HUES48 (cell line): Measurements from ENCODE around the gene CPS1.

Experiments
- H3K27ac ChIP-seq: one replicate; pipeline ENCODE4 v1.7.0; 2013; ENCODE audit warnings: low read depth, low read length, inconsistent platforms
- H3K27me3 ChIP-seq: 2 replicates; pipeline ENCODE4 v1.6.1; 2013; ENCODE audit warnings: mild to moderate bottlenecking, low read length; ENCODE audit not compliant: control insufficient read depth, insufficient read depth
- H3K36me3 ChIP-seq: 2 replicates; pipeline ENCODE4 v1.6.1; 2013; ENCODE audit warnings: low read length; ENCODE audit not compliant: control insufficient read depth, insufficient read depth
- H3K4me1 ChIP-seq: 2 replicates; pipeline ENCODE4 v1.6.1; 2013; ENCODE audit warnings: mild to moderate bottlenecking, low read length; ENCODE audit not compliant: control insufficient read depth, insufficient read depth
- H3K4me3 ChIP-seq: 2 replicates; pipeline ENCODE4 v1.5.1; 2013; ENCODE audit warnings: mild to moderate bottlenecking, low read depth, low read length
- H3K9ac ChIP-seq: 2 replicates; pipeline ENCODE4 v1.6.1; 2013; ENCODE audit warnings: mild to moderate bottlenecking, low read depth, low read length, moderate library complexity
- H3K9me3 ChIP-seq: 2 replicates; pipeline ENCODE4 v1.6.1; 2013; ENCODE audit warnings: low read length; ENCODE audit not compliant: control insufficient read depth, insufficient read depth

The CPS1 gene

GRCh38 chr2:210635257-210635656 is 78.9 kb downstream of the CPS1 start:
- Histone ChIP-seq H3K9me3 (no peaks in the 10 kb centered on the region), H3K27ac (no peak overlapping the region), H3K4me3 (no peak overlapping the region), H3K36me3 (no peaks in the 10 kb centered on the region), H3K4me1 (peaks cover 18% of the 10 kb centered on the region), H3K27me3 (no peaks in the 10 kb centered on the region), H3K9ac (no peak overlapping the region)

DNA sequence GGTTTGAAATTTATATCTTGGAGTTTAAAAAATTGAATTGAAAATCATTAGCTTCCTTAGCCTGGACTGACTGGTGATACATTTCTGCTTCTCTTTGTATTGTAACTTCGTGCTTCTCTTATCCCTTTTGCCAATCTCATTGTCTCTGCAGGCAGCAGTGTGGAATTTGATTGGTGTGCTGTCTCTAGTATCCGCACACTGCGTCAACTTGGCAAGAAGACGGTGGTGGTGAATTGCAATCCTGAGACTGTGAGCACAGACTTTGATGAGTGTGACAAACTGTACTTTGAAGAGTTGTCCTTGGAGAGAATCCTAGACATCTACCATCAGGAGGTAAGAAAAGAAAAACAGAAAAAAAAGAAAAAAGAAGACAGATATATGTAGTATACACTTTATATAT is 85.9 kb downstream of the CPS1 start:
- H3K9me3 ChIP-seq = no peaks in the 10 kb centered on the region
- H3K27ac ChIP-seq = no peak overlapping the region
- H3K4me3 ChIP-seq = no peak overlapping the region
- no peak overlapping the region for H3K9ac ChIP-seq
- no peaks in the 10 kb centered on the region for H3K27me3 ChIP-seq
- no peaks in the 10 kb centered on the region for H3K36me3 ChIP-seq
- H3K4me1 ChIP-seq = peaks cover 11% of the 10 kb centered on the region

GRCh38 chr2:210647151-210647550 is 90.8 kb downstream of the CPS1 start:
- Histone ChIP-seq H3K36me3 (no peaks in the 10 kb centered on the region), H3K4me3 (no peak overlapping the region)

GRCh38 chr2:210654091-210654490 is 97.7 kb downstream of the CPS1 start:
- Histone ChIP-seq H3K36me3 (no peaks in the 10 kb centered on the region), H3K9ac (no peak overlapping the region), H3K4me3 (no peak overlapping the region)

More at GRCh38 chr2:210647151-210647550, 90.8 kb downstream of the CPS1 start:
- H3K27me3 ChIP-seq = no peaks in the 10 kb centered on the region
- no peaks in the 10 kb centered on the region for H3K4me1 ChIP-seq
- H3K9me3 ChIP-seq = no peaks in the 10 kb centered on the region
- no peak overlapping the region for H3K9ac ChIP-seq
- no peak overlapping the region for H3K27ac ChIP-seq

DNA sequence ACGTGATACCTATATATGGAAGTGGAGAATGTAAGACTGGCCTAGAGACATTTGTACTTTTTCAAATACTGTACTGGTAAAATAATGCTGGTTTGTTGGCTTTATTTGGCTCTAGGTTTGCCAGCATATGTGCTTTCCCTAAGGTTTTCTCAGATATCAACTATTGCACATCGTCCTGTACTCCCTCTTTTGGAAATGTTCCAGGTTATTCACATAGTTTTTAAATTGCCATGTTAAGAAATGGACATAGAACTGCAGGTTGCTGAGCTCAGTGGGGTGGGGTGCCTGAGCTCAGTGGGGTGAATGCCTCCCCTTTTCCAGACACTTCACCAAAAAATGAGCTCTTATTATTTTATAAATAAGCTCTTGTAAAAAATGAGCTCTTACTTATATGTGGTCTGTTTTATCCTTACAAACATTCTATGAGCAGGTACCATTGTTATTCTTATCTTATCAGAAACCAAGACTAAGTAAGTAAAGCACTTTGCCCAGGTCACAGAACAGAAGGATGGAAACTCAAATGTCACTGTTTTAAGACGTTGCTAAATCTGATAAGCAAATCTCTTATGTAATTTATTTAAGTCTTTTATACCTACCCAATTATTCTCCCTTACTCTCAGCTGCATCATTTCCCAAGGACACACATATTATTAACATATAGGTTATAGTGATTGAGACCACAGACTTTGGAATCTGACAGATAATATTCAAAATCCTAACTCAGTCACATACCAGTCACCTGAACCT is 99.0 kb downstream of the CPS1 start:
- Histone ChIP-seq H3K4me1 (no peaks in the 10 kb centered on the region), H3K27me3 (no peaks in the 10 kb centered on the region), H3K9me3 (no peaks in the 10 kb centered on the region), H3K36me3 (no peaks in the 10 kb centered on the region), H3K9ac (no peak overlapping the region), H3K4me3 (no peak overlapping the region), H3K27ac (no peak overlapping the region)

More at GRCh38 chr2:210654091-210654490, 97.7 kb downstream of the CPS1 start:
- H3K27me3 ChIP-seq = no peaks in the 10 kb centered on the region
- no peaks in the 10 kb centered on the region for H3K4me1 ChIP-seq
- no peaks in the 10 kb centered on the region for H3K9me3 ChIP-seq
- no peak overlapping the region for H3K27ac ChIP-seq

GRCh38 chr2:210657874-210658273 is 101.5 kb downstream of the CPS1 start:
- Histone ChIP-seq H3K4me3 (no peak overlapping the region), H3K27me3 (no peaks in the 10 kb centered on the region), H3K36me3 (no peaks in the 10 kb centered on the region), H3K9ac (no peak overlapping the region), H3K27ac (no peak overlapping the region), H3K4me1 (no peaks in the 10 kb centered on the region), H3K9me3 (no peaks in the 10 kb centered on the region)

DNA sequence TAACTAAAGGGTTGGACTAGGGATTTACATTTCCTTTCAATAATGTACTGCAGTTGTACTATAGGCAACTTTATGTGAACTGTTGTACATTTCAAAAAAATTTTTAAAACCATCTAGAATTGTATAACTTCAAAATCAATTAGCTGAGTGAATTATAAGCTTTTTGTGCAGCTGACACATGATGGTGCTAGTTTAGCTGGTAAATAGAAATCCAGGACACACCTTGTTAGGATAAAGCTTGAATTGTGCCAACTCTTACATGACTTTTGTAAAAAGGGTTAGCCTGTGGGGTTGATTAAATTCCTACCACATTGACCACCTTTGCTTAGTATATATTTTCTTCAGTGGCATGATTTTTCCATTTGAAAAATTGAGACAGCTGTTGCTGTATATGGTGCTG is 104.4 kb downstream of the CPS1 start:
- no peak overlapping the region for H3K9ac ChIP-seq
- H3K4me3 ChIP-seq = no peak overlapping the region
- H3K4me1 ChIP-seq = no peaks in the 10 kb centered on the region
- no peaks in the 10 kb centered on the region for H3K9me3 ChIP-seq
- no peaks in the 10 kb centered on the region for H3K27me3 ChIP-seq
- H3K27ac ChIP-seq = no peak overlapping the region
- no peaks in the 10 kb centered on the region for H3K36me3 ChIP-seq

DNA sequence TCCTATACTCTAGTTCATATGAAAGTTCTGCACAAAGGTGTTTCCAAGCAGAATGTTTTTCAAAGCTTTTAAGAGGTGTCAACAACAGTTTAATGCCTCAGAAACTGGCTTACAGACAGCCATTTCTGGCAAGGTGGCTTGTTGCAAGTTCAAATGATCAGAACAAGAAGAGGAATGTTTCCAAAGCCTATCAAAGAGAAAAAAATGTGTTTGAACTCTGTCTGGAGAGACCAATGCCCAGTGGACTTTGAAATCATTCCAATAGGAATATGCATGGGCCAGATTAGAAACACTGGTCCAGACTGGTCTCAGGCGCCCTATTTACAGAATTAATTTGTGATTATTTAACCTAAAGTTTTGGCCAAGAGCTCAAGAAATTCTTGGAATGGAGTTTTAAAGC is 106.2 kb downstream of the CPS1 start:
- Histone ChIP-seq H3K4me1 (no peaks in the 10 kb centered on the region), H3K9ac (no peak overlapping the region), H3K4me3 (no peak overlapping the region), H3K36me3 (no peaks in the 10 kb centered on the region), H3K9me3 (no peaks in the 10 kb centered on the region), H3K27me3 (no peaks in the 10 kb centered on the region), H3K27ac (no peak overlapping the region)

DNA sequence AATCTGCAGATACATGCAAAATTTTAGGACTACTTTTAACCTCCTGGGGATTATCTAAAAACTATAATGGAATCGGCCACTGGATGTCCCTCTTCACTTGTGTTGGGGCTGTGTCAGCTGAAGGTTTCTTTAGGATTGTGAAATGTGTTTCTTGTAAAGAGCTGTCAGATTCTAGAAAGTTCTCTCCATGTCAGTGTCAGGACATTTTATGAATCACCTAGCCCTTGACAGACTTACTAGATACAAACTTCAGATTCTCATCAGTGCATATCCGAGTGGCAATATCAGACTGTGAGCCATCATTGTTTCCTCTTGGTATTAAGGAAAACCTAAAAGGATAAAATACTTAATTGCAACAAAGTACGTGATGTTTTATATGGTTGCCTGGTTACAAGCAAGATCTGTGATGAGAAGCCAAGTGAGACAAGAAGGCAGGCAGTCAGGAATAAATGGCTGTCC is 107.3 kb downstream of the CPS1 start:
- H3K4me1 ChIP-seq = no peaks in the 10 kb centered on the region
- no peaks in the 10 kb centered on the region for H3K36me3 ChIP-seq

GRCh38 chr2:210667711-210668110 is 111.3 kb downstream of the CPS1 start:
- H3K27ac ChIP-seq = no peak overlapping the region
- no peaks in the 10 kb centered on the region for H3K27me3 ChIP-seq
- H3K9me3 ChIP-seq = no peaks in the 10 kb centered on the region
- no peak overlapping the region for H3K4me3 ChIP-seq
- H3K36me3 ChIP-seq = no peaks in the 10 kb centered on the region
- H3K9ac ChIP-seq = no peak overlapping the region
- H3K4me1 ChIP-seq = no peaks in the 10 kb centered on the region

More for the DNA sequence above, 107.3 kb downstream of the CPS1 start:
- Histone ChIP-seq H3K27me3 (no peaks in the 10 kb centered on the region), H3K9ac (no peak overlapping the region), H3K27ac (no peak overlapping the region), H3K9me3 (no peaks in the 10 kb centered on the region), H3K4me3 (no peak overlapping the region)

GRCh38 chr2:210671065-210671464 is 114.7 kb downstream of the CPS1 start:
- Histone ChIP-seq H3K4me3 (no peak overlapping the region), H3K27me3 (no peaks in the 10 kb centered on the region), H3K9me3 (no peaks in the 10 kb centered on the region), H3K9ac (no peak overlapping the region), H3K4me1 (no peaks in the 10 kb centered on the region), H3K27ac (no peak overlapping the region), H3K36me3 (no peaks in the 10 kb centered on the region)
